HG02763 (cell line): ENCODE data around the gene NKAPD1.
"Not testable (repeated sequence)": the region's sequence is repeated elsewhere in the genome, so short reads cannot be mapped to it uniquely, and the experiment has no call there.

ENCODE experiments used
- ATAC-seq: cut with Tn5 transposase; IDR thresholded peaks from one replicate; pipeline ENCODE4 v1.9.1; 2021; ENCODE audit warnings: mild to moderate bottlenecking, moderate library complexity; ENCODE audit not compliant: unreplicated experiment

NKAPD1 gene

DNA sequence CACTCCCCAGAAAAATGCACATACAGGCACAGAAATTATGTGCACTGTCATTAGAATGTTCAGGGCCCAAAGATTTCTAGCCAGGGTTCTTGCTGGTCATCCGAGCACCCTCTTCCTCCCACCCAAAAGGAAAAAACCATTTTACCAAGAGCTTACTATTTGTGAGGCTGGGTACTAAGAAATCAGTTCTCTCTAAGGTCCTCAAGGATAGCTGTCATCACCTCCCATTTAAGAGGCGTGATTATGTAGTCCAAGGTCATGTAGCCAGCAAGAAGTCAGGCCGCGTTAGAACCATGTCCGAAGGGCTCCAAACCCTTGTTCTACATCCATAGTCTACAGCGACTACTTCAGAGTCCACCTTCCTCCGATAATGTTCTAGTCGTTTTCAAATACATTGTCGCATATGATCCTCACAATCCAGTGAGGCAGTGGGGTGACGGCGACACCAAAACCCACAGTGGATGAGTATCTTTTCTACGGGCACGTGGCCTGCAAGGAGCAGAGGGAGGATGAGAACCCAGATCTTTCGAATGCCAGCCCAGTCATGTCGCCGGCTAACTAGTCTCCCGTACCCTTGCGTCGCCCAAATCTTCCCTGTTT lies 11.8 kb downstream of the NKAPD1 start:
- ATAC-seq: peak; percentile 20

DNA sequence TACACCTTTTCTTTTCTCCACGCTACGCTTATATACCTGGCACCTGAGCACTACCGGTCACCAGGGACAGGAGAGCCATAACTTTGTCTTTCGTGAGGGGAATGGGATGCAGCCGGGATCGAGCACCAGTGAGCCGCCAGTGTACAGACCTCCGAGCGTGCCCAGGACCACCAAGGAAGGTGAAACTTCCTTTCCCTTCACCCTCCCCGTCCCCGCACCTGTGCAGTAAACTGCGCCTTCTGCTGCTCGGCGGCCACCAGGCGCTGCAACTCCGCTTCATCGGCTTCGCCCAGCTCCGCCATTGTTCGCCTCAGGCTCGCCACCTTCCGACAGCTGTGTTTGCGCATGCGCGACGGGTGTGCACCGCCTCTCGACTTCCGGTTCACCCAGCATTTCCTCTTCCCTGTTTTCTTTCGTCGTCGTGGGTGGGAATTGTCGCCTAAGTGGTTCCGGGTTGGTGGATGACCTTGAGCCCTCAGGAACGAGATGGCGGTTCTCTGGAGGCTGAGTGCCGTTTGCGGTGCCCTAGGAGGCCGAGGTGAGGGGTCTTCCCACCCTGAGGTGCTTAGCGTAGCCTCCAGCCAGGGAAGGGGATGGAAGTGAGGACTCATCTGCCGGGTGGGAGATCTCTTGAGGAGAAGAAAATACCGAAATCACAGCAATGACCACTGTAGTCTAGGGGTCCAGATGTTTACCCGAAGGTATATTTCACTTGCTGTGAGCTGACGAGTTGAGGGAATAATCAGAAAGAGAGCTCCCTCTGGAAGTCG lies 12.5 kb downstream of the NKAPD1 start, which contains the start of the genes SDHD and TIMM8B:
TSS of gene SDHD (plus strand) at position 452 of the 770 bp plus-strand sequence. CDS start at position 487, 35 bp downstream.
TSS of gene TIMM8B (minus strand) at position 335 of the 770 bp plus-strand sequence. CDS start at position 302, 33 bp downstream.
- peak; percentile 92 for ATAC-seq

DNA sequence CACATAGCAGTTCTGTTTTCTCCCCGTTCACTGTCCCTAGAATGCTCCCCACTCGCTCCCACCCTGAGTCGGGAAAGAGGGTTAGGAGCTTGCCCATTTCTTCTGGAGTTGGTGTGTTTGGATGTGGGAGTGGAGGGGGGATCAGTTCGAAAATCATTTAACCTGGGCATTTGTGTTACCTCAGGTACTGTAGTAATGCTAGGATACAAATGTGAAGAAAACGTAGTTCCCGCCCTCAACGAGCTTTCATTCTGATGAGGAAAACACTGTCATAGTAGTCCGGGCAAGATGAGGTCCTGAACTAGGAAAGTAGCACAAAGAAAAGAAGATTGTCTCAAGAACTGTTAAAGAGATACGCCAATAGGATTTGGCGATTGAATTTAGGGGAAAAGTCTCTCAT lies 13.1 kb downstream of the NKAPD1 start:
- no peak for ATAC-seq

DNA sequence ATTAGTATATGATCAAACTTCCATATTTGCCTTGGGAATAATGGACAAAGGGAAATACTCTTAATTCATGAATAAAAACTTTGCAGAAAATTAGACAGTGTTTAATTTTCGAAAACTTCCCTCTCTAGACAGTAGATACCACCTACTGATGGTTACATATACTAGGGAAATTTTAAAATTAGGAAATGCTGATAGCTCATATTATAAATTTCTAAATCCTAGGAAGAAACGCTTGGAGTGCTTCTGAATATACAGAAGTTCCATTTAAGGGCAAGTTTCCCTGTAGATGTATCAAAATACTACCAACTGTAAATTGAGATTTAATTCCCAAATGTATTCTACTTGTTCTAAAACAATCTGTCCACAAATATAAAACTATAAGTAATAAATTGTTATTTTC lies 21.2 kb downstream of the NKAPD1 start:
- not testable (repeated sequence) for ATAC-seq

DNA sequence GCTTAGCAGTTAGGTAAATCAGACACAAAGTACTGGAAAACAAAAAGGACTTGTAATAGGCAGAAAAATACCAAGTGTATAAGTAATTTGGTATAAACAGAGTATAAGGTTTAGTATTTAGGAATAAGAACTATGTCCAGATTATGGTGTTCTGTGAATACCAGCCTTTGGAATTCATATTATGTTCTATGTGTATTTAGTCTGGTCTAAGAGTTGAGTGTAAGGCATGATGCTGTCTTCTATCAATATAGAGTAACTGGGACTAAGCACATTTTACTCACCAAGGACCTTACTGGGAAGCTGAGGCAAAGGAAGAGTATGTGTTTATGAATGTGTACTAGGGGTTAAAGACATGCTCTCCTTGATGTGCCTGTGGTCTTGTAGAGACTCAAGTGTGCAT lies 22.1 kb downstream of the NKAPD1 start:
- no peak for ATAC-seq

DNA sequence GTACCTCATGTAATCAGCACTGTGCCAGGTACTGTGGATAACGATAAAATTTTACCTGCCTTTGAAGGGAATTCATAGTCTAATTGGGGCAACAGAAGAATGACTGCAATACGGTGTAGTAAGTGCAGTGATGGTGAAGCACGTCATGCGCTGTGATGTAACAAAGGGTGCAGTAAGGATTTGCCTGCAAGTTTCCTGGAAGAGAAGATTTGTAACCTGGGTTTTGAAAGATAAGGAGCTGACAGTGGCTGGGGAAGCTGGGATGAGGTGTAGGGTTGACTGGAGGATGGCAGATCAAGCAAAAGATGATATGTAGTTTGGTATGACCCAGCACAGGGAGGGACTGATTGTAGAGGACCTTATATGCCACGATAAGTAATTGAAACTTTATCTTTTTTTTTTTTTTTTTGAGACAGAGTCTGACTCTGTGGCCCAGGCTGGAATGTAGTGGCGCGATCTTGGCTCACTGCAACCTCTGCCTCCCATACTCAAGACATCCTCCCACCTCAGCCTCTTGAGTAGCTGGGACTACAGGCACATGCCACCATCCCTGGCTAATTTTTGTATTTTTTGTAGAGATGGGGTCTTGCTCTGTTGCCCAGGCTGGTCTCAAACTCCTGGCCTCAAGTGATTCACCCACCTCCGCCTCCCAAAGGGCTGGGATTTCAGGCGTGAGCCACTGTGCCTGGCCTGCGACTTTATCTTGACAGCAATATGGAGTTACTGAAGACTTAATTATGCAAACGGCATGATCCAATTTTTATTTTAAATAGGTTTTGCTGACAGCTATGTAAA lies 23.8 kb downstream of the NKAPD1 start:
- ATAC-seq: no peak

DNA sequence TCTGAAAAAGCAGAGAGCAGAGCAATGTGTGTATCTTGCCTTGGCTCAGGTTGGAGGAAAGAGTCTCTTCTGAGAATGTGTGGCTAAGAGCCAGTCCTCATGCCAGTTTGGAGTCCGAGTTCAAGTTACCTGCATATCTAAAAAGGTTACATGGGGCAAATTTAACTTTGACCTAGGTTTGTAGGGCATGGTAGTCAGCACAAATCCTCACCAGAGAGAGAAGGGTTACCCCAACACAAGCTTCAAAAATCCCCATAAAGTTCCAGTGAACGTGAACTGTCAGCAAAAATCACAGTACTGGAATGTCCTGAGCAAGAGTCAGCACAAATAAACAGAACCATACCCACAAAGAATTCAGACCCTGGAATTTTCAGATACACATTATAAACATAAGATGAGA lies 26.4 kb downstream of the NKAPD1 start:
- no peak for ATAC-seq

DNA sequence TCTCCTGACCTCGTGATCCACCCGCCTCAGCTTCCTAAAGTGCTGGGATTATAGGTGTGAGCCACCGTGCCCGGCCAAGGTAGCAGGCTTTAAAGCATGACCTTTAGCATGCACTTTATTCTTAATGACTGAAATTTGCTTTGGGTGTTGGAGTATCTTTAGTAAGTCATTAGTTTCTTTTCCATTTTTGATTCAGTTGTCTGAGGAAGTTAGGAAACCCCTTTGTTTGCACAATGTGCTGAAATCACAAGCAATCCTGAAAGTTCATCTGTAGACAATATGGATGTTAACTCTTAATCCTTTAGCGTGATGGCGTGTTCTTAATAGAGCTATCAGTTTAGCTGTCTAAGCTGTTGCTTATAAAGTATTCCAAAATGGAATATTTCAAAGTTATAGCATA lies 29.3 kb downstream of the NKAPD1 start:
- ATAC-seq: no peak

DNA sequence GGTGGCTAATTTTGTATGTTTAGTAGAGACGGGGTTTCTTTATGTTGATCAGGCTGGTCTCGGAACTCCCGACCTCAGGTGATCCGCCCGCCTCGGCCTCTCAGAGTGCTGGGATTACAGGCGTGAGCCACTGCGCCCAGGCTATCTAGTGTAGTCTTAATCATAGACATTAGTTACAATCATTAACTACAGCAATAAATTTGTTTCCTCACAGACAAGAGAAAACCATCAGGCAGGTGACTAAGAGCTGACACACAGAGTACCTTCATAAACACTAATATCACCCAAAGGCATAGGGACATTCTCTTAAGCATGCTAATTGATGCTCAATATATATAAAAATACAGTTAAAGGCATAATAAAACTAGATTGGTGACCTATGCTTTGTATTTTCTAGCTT lies 32.0 kb downstream of the NKAPD1 start:
- no peak for ATAC-seq

DNA sequence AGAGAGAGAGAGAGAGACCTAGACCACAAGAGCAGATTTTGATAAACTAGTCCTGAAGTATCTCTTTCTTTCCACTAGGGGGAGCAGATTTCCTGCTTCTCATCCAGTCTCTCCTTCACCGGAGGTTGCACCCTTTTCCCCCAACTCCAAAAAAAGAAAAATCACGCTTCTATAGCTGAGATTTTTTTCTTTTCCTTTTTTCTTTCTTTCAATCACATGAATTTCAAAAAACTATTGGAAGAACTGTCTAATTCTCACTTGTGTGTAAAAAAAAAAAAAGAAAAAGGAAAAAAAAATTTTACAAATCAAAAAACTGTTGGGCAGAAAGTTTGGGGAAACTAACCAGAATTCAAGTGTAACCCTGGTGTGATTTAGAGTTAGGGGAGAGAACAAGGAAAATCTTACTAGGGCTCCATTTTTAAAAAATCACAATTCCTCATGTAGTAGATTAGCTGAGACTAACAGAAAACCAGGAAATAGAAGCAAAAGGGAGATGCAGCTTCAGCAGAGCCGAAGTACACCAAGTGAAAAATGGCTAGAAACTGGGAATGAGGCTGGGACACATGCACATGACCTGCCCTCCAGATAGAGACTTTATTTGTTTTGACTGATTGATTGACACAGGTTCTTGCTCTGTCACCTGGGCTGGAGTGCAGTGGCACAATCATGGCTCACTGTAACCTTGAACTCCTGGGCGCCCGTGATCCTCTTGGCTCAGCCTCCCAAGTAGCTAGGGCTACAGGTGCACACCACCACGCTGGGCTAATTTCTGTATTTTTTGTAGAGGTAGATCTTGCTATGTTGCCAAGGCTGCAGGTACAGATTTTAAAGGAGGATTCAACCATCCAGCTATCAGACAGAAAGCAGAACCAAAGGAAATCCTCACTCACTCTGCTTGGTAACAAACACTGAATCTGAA lies 39.7 kb downstream of the NKAPD1 start:
- no peak for ATAC-seq

DNA sequence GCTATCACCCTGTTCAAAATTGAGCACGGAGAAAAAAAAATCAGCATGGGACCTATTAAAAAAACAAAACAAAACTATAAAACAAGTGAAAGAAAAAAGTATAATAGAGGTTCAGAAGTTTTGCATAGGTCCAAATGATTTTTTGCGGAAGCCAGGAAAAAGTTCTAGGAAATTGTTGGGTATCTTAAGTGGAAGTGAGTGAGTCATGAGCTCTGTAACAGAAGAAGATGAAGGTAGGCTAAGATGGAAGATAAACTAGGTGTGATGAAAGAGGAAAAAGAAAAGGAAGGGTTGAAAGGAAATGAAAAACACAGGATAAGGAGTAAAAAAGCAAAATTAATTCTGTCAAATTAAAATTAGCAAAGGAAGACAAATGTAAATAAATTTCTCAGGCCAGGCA lies 40.4 kb downstream of the NKAPD1 start:
- no peak for ATAC-seq

DNA sequence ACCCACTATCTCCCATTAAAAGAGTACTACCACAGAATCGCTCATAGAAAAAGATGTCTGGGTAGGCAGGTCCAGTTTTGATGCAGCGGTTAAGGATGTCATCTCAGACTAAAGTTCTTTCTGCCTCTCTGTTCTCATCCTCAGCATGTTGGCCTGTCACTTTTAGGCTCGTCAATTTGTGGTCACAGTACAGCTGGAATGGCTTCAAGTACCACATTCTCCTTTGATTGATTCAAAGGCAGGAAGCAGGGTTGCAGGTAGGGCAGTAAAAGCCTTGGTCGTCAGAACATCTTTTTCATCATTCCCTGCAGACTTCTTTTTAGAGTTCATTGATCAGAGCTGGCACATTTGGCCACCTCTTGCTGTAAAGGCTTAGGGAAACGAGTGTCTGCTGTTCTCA lies 41.3 kb downstream of the NKAPD1 start:
- no peak for ATAC-seq

DNA sequence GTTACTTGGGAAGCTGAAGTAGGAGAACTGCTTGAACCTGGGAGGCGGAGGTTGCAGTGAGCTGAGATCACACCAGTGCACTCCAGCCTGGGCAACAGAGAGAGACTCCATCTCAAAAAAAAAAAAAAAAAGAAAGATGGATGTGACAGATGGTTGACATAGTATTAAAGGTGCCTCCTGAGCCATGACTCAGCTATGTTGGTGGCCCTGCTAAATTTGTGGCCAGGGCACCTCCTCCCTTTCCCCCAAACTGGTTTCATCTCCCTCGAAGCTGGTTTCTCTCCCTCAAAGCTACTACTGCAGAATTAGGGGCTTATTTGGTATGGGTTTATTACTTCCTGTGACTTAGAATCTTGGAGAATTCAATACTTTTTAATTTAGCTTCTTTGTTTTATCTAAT lies 44.1 kb downstream of the NKAPD1 start:
- no peak for ATAC-seq

DNA sequence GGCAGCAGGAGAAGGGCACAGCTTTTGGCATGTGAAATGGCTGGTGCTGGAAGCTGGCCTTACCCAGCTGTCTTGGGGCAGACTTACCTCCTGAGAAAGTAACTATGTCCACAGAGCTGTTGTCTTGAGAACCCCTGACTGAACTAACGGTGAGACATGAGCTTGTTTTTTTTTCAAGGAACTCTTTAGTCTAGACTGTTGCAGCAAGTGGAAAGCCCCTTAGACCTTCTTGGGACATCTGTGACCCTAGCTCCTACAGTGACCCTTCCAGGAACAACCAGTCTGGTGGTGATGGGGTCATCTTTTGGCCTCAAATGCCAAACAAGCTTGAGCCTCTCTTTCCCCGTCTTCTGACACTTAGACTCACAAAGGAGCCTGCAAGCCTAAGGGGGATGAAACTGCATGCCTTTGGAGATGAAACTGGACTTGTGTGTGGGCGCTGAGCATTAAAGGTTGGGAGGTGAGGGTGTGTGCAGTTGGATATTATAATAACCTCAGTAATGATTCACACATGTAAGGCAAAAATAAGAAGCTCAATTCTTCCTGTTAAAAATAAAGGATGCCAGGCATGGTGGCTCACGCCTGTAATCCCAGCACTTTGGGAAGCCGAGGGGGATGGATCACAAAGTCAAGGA lies 48.0 kb downstream of the NKAPD1 start:
- no peak for ATAC-seq

DNA sequence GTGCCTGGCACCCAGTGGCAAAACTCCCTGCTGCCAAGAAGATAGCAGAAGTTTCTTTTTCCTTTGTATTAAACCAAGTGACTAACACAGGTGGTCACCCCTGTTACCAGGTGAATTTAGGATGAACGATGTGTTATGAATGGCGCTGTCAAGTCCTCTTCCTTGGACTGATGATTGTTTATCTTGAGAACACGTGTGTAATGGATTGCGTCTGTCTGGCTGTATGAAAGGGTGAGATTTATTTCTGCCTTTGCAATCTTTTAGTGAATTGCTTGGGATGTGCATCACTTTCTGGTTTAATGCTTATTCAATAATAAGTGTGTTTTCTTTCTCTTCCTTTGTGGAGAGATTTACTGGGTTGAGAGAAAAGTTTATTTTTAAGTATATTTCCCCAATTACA lies 49.0 kb downstream of the NKAPD1 start:
- ATAC-seq: no peak

DNA sequence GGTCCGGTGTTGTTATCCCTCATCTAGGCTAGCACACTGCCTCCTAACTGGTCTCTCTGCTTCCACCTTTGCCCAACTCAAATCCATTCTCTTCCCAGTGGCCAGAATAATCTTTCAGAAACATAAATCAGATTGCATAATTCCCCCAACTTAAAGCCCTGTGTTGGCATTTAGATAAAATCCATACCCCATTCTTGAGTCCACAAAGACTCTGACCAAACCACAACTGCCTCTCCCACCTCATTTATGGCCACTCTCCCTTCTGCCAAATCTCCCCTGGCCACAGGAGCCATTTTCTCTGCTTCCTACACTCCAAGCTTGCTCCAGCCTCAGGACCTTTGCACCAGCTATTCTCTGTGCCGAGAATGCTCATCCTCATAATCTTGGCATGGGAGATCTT lies 53.0 kb downstream of the NKAPD1 start:
- no peak for ATAC-seq

DNA sequence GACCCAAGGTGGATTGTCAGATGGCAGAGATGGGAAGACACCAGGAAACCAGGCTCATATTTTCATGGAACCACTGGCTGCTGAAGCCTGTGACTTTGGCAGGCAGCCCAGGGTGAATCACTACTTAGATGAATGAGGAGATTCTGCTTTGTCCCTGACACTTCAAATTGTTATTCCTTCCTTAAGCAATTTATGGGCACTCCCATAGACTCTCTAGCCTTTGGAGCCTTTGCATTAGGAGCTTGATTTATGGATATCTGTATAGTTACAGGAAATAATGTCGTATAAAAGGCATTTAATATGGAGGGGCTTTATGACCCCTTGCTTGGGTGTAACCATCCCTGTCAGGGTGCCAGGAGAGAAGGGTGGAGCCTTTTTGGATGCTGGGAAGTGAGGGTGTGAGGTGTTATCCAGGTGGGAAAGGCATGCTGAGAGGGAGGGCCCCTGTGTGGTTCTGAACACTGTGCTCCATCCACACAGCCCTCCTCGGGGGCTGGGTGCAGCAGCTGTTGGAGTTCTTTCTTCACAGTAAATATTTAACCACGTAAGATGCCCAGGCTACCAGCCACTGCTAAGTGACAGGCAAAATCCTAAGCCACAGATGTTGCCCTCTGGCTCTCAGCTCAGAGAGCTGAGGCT lies 54.5 kb downstream of the NKAPD1 start:
- ATAC-seq: no peak

DNA sequence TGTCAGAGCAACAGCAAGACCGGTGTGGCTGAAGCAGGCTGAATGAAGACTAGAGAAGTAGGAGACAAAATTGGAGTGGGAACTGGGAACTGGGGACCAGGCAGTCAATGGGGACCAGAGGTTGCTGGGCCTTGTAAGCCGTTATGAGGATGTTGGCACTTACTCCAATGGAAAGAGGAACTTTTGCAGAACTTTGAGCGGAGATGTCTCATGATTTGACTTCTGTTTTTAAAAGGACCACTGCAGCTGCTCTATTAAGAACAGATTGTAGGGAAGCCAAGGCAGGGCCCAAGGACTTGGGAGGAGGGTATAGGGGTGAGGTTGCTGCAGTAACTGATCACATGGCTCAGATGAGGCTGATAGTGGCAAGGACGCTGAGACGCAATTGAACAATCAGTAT lies 55.6 kb downstream of the NKAPD1 start:
- no peak for ATAC-seq

DNA sequence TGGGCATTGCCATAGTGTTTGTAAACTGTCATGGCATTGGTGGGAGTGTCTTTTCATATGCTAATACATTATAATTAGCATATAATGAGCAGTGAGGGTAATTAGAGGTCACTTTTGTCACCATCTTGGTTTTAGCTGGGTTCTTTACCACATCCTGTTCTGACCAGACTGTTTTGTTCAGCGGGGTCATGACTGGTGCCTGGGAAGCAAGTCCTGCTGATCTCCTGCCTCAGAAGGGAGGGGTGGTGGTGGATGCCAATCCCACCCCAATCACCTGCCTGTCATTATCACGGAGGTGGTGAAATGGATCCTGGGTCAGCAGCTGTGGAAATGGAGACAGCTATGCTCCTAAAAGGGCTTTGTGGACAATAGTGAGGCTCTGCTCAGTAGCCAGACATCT lies 58.6 kb downstream of the NKAPD1 start:
- no peak for ATAC-seq

DNA sequence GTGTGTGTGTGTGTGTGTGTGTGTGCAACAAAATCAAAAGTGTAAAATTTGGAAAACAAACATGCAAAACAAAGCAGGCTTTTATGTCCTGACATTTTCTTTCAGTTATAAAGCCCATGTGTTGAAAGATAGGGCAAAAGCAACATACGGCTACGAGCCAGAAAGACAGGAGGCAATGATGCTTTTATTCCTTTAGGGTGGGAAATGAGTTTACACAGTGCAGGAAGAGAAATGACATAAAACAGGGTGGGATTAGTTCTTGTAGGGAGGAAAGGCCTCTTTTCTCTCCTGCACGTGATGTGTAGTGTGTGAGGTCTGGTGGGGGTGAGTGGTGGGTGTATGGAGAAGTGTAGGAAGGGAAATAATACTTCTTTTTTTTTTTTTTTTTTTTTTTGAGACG lies 60.4 kb downstream of the NKAPD1 start:
- ATAC-seq: no peak
